GM13977 (cell line): ENCODE results near the gene FKBP3.

Experiments
- DNase-seq: peaks from one replicate; pipeline ENCODE4 v3.0.0; 2012; ENCODE audit warnings: low spot score
- in situ Hi-C: fragments of 300-500 bp; cut with MboI; formaldehyde crosslinking; loops from one replicate; pipeline ENCODE4 v1.12.0; 2022; ENCODE audit warnings: low sequenced_read_pairs, low pct_unique_long_range_greater_than_20kb, mixed read lengths, inconsistent platforms; ENCODE audit not compliant: unreplicated experiment
- TF ChIP-seq, protein P1 (sequence below): IDR thresholded peaks from 2 replicates; pipeline ENCODE4 v1.5.1; 2012; ENCODE audit warnings: mild to moderate bottlenecking, control low read depth; ENCODE audit not compliant: insufficient read depth; ENCODE audit errors: extremely low read depth, missing control alignments

The FKBP3 gene

DNA sequence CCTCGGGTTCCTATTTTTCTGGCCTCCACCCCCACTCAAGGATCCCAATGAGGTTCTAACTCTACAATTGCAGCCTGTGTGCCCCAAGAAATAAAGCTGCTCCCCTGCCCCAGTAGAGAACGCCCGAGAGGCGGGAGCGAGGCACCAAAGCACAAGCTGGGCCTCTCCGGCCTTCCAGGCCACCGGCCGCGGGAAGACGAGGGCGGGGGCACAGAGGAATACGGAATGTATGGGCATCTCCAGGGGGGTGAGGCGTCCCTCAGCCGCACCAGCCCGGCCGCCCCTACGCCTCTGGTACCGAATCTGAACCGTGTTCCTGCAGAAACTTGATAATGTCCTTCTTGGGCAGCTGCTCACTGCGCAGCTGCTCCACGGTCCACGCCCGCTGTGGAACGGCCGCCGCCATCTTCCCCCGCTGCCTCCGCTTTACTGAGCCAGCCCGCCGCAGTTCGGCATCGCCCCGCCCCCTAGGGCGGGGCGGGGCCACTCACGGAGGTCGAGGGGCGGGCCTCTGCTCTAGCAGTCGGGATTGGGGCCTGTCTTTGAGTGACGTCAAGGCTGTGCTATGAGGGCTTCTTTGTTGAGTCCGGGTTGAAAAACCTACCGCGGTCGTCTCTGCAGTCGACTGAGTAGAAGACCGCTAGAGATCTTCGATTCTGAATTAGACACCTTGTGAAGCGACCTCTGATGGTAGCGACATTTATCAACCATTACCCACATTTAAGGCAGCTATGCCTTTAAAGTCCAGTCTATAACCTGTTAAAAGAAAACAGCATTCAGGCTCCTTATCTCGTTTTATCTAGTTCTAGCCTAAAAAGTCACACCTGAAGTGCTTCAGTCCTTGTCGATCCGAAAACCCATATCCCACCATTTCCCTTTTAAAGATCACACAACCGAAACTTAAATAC lies at the start of gene FKBP3:
TSS of gene FKBP3 (minus strand) at position 431 of the 908 bp plus-strand sequence. CDS start at position 406, 25 bp downstream.
- DNase-seq = peak; percentile 96
- TF ChIP-seq, protein P1, sequence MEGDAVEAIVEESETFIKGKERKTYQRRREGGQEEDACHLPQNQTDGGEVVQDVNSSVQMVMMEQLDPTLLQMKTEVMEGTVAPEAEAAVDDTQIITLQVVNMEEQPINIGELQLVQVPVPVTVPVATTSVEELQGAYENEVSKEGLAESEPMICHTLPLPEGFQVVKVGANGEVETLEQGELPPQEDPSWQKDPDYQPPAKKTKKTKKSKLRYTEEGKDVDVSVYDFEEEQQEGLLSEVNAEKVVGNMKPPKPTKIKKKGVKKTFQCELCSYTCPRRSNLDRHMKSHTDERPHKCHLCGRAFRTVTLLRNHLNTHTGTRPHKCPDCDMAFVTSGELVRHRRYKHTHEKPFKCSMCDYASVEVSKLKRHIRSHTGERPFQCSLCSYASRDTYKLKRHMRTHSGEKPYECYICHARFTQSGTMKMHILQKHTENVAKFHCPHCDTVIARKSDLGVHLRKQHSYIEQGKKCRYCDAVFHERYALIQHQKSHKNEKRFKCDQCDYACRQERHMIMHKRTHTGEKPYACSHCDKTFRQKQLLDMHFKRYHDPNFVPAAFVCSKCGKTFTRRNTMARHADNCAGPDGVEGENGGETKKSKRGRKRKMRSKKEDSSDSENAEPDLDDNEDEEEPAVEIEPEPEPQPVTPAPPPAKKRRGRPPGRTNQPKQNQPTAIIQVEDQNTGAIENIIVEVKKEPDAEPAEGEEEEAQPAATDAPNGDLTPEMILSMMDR = peak; percentile 44
- in situ Hi-C loops = no loop called here

DNA sequence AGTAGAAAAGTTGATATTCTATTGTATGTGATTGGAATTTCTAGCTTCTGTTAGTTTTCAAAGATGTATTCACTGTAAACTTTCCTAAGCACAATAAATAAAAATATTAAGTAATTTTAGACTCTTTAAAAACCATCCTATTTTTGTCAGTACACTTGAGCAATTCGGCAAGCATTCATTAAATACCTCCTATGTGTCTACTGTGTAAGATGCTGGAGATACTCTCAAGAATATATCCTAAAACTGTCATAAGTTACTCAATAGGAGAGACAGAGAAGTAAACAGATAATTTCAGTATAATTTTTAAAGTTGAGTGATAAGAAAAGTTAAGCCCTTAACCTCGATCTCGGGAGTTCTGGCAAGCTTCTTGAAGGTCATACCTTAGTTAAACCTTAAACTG lies 47.5 kb upstream of the FKBP3 start:
- DNase-seq = no peak
- in situ Hi-C loops = no loop called here

DNA sequence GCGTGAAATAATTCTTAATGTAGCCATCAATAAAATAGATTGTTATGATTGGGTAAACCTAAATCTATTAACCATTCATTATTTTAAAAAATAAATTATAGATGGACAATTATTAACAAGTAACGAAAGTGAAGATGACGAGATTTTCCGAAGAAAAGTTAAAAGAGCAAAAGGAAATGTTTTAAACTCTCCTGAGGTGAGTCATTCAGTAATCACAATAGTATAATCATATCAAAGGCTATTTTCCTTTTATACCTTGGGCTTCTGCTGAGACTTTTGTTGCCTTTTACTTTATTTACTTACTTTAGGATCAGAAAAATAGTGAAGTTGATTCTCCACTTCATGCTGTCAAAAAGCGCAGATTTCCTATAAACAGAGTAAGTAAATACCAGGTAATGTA lies 47.0 kb upstream of the FKBP3 start:
- TF ChIP-seq, protein P1 = no peak
- DNase-seq = no peak

More for the DNA sequence above, 47.5 kb upstream of the FKBP3 start:
- TF ChIP-seq, protein P1 = no peak

DNA sequence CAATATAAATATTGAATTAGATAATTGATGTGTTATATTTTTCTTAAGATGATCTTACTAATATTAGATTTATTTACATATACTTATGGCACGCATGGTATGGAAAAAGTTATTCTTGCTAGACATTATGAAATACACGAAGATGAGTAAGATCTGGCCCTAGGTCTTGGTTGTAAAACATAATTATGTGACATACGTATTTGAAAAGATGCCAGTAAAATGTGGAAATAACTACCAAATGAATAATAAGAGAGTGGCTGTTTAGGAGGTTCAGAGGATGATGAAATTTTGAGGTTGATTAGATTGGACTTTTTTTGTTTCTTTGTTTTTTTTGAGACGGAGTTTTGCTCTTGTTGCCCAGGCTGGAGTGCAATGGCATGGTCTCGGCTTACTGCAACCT lies 42.8 kb upstream of the FKBP3 start:
- DNase-seq = no peak
- in situ Hi-C loops = no loop called here
- TF ChIP-seq, protein P1 = no peak

More for the DNA sequence above, 47.0 kb upstream of the FKBP3 start:
- in situ Hi-C loops = no loop called here

DNA sequence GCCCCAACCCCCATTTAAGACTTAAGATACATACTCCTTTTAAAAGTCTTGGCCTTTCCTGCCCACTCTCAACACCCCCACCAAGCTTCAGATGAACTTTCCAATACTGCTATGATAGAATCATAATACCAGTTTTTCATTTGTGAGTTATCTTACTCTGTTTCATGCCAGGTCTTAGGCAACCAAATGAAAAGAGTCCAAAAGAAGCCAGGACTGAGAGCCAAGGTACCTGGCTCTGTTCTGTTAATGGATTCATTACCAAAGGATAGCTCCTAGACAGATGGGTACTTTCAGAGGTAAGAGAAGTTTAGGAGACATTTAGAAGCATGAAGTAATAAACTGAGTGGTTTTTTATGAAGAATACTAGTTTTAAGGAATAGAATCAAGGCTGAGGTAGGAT lies 35.6 kb upstream of the FKBP3 start:
- no peak for DNase-seq
- in situ Hi-C loops = no loop called here
- TF ChIP-seq, protein P1 = no peak

DNA sequence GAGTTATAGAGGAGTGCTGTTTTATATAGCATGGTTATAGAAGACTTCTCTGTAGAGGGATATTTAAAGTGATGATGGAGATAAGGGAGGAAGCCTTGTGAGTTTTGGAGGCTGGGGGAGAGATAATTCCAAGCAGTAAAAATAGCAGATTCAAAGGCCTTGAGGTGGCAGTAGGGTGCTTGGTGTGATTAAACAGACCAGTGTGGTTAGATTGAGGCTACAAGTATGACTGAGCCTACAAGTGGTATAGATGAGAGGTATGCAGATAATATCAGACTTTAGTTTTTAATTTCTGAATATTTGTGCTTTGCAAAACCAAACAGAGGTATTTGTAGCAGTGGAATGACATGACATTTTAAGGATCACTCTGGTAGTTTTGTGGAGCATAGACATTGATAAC lies 21.8 kb upstream of the FKBP3 start:
- in situ Hi-C loops = no loop called here
- no peak for DNase-seq
- TF ChIP-seq, protein P1 = no peak
